Endothelial cell of umbilical vein (primary cell): ENCODE measurements around the gene ZNF70. TPM values are rescaled to one million over a fixed set of nuclear protein-coding genes. Genes with fewer than 3 reads are reported as not detected.

Source experiments
- BruUV-seq: library from RNA; stranded (reverse); fragments of 400-500 nt; replicated peaks from 2 replicates; lab custom pipeline; 2021; lab: Mats Ljungman, UMichigan
- CTCF ChIA-PET: fragments of 300-600, 350-600 bp; sonication (Branson Sonifier 250); formaldehyde crosslinking; loops from one replicate; lab custom pipeline; 2021; ENCODE audit warnings: antibody characterized with exemption, inconsistent platforms; lab: Charles Lee
- POLR2A ChIA-PET: fragments of 300-600, 350-600 bp; sonication (Branson Sonifier 250); formaldehyde crosslinking; loops from one replicate; lab custom pipeline; 2021; ENCODE audit warnings: antibody characterized with exemption, inconsistent platforms; lab: Charles Lee
- DNase-seq: peaks from one replicate; pipeline ENCODE4 v3.0.0-alpha.2; 2011; ENCODE audit warnings: low read depth, low spot score
- FAIRE-seq: peaks from 2 replicates; lab custom pipeline; 2011; peaks lifted over from hg19 to GRCh38; lab: Jason Lieb, UNC
- H2AFZ ChIP-seq: 2 replicates; pipeline ENCODE4 v1.6.0; 2012; ENCODE audit warnings: low read depth, low read length, control low read depth, inconsistent platforms
- H3K27ac ChIP-seq: 2 replicates; pipeline ENCODE4 v1.5.1; 2011; ENCODE audit warnings: low read depth, mild to moderate bottlenecking, control low read depth, low read length, moderate library complexity; ENCODE audit not compliant: insufficient read depth
- H3K27me3 ChIP-seq, 2 experiments: 2 replicates each; pipeline versions ENCODE4 v1.6.0 to v1.6.1; 2011; ENCODE audit warnings: low read length in 2 of 2, mixed read lengths in 1 of 2; ENCODE audit not compliant: control insufficient read depth in 2 of 2, insufficient read depth in 2 of 2
- H3K36me3 ChIP-seq, 2 experiments: 2 replicates in 1 of 2; 3 replicates in 1 of 2; pipeline ENCODE4 v1.5.1; 2011; ENCODE audit warnings: low read length in 2 of 2, mild to moderate bottlenecking in 1 of 2, moderate library complexity in 1 of 2; ENCODE audit not compliant: control insufficient read depth in 2 of 2, insufficient read depth in 2 of 2; ENCODE audit errors: extremely low read depth in 1 of 2
- H3K4me1 ChIP-seq: 3 replicates; pipeline ENCODE4 v1.5.1; 2011; ENCODE audit warnings: mild to moderate bottlenecking, low read length; ENCODE audit not compliant: control insufficient read depth, insufficient read depth; ENCODE audit errors: extremely low read depth
- H3K4me2 ChIP-seq: 2 replicates; pipeline ENCODE4 v1.6.1; 2011; ENCODE audit warnings: low read length, control low read depth, mixed read lengths; ENCODE audit not compliant: insufficient read depth
- H3K4me3 ChIP-seq, 3 experiments: fragments of 200-600 bp in 1 of 3; sonication (generic), shearing (Covaris generic) in 1 of 3; replicated peaks in 1 of 3; 2 replicates each; pipeline ENCODE4 v1.5.1; 2011 to 2016; ENCODE audit warnings: control low read depth in 3 of 3, low read length in 3 of 3, mild to moderate bottlenecking in 2 of 3, inconsistent platforms in 1 of 3, low read depth in 1 of 3, moderate library complexity in 1 of 3; ENCODE audit not compliant: insufficient read depth in 1 of 3
- H3K79me2 ChIP-seq: 2 replicates; pipeline ENCODE4 v1.6.0; 2012; ENCODE audit warnings: low read length, inconsistent platforms; ENCODE audit not compliant: control insufficient read depth, insufficient read depth
- H3K9ac ChIP-seq: replicated peaks from 2 replicates; pipeline ENCODE3; 2011; ENCODE audit warnings: low read length, control low read depth; ENCODE audit not compliant: insufficient read depth; ENCODE audit errors: extremely low read depth
- H3K9me1 ChIP-seq: replicated peaks from 3 replicates; pipeline ENCODE4 v1.6.0; 2011; ENCODE audit warnings: mild to moderate bottlenecking, low read length; ENCODE audit not compliant: control insufficient read depth, insufficient read depth; ENCODE audit errors: extremely low read depth
- H3K9me3 ChIP-seq: replicated peaks from 2 replicates; pipeline ENCODE4 v1.5.1; 2012; ENCODE audit warnings: low read length, inconsistent platforms; ENCODE audit not compliant: control insufficient read depth, insufficient read depth
- H4K20me1 ChIP-seq: replicated peaks from 2 replicates; pipeline ENCODE3; 2011; ENCODE audit warnings: mild to moderate bottlenecking, low read length; ENCODE audit not compliant: control insufficient read depth, insufficient read depth; ENCODE audit errors: extremely low read depth
- EZH2 ChIP-seq: IDR thresholded peaks from 2 replicates; pipeline ENCODE4 v1.6.1; 2012; ENCODE audit warnings: borderline replicate concordance, low read depth, mild to moderate bottlenecking, moderate library complexity, low read length, inconsistent platforms; ENCODE audit not compliant: severe bottlenecking
- FOS ChIP-seq: IDR thresholded peaks from 2 replicates; pipeline ENCODE4 v1.6.1; 2011; ENCODE audit warnings: mild to moderate bottlenecking, low read length, moderate library complexity, borderline replicate concordance; ENCODE audit not compliant: insufficient read depth
- GATA2 ChIP-seq: IDR thresholded peaks from 2 replicates; pipeline ENCODE4 v1.7.0; 2011; ENCODE audit warnings: low read depth, mild to moderate bottlenecking, moderate library complexity, mixed read lengths, low read length; ENCODE audit not compliant: insufficient read length, insufficient read depth
- JUN ChIP-seq: IDR thresholded peaks from 2 replicates; pipeline ENCODE4 v1.6.1; 2011; ENCODE audit warnings: borderline replicate concordance, low read depth; ENCODE audit not compliant: insufficient read length, insufficient read depth
- MYC ChIP-seq: IDR thresholded peaks from one replicate; pipeline ENCODE4 v1.6.1; 2011; ENCODE audit warnings: mild to moderate bottlenecking, low read depth, low read length
- POLR2A ChIP-seq: IDR thresholded peaks from 2 replicates; pipeline ENCODE4 v1.6.1; 2012; ENCODE audit warnings: low read depth, mild to moderate bottlenecking, control low read depth, low read length
- POLR2AphosphoS5 ChIP-seq: IDR thresholded peaks from 2 replicates; pipeline ENCODE4 v1.6.1; 2012; ENCODE audit warnings: low read depth, mild to moderate bottlenecking, control low read depth, low read length, moderate library complexity; ENCODE audit not compliant: insufficient read depth
- dilution Hi-C: fragments of 300-500 bp; cut with MboI; formaldehyde crosslinking; loops from one replicate; pipeline ENCODE4 v1.15.0; 2019; ENCODE audit warnings: low sequenced_read_pairs; ENCODE audit not compliant: extremely low pct_ligation_motif_present
- intact Hi-C: fragments of 100-400 bp; cut with micrococcal nuclease; formaldehyde crosslinking; loops from one replicate; pipeline ENCODE4 v1.10.0; 2022
- polyA plus RNA-seq, 4 experiments: library from polyadenylated mRNA; depleted of rRNA in 3 of 4; stranded (reverse) in 3 of 4; unstranded in 1 of 4; fragments of >200 nt; gene quantifications; 2 replicates each; pipeline versions ENCODE4 v1.2.1 to v1.2.3, GENCODE V29; 2011 to 2012; ENCODE audit warnings: missing spikeins in 1 of 4
- total RNA-seq: library from RNA; stranded (reverse); gene quantifications from 2 replicates; pipeline ENCODE4 v1.2.3, GENCODE V29; 2021
- TF ChIP-seq, protein P1 (sequence below), 2 donors: IDR thresholded peaks; 1 replicate in 1 of 2; 2 replicates in 1 of 2; pipeline ENCODE4 v1.5.1; 2011; ENCODE audit warnings: low read length in 2 of 2, mild to moderate bottlenecking in 2 of 2, moderate library complexity in 2 of 2, control low read depth in 1 of 2, inconsistent platforms in 1 of 2, low read depth in 1 of 2; ENCODE audit not compliant: insufficient read depth in 1 of 2; ENCODE audit errors: extremely low read depth in 1 of 2
- TF ChIP-seq, protein P2 (sequence below): IDR thresholded peaks from 2 replicates; pipeline ENCODE4 v1.6.1; 2011; ENCODE audit not compliant: insufficient read depth, insufficient read length

Gene ZNF70
- total and polyA plus RNA-seq, 2 donors (not counting 3 experiments of a cell fraction or from before 2014, with no cell fraction given) = 1.9 to 6.2 TPM

DNA sequence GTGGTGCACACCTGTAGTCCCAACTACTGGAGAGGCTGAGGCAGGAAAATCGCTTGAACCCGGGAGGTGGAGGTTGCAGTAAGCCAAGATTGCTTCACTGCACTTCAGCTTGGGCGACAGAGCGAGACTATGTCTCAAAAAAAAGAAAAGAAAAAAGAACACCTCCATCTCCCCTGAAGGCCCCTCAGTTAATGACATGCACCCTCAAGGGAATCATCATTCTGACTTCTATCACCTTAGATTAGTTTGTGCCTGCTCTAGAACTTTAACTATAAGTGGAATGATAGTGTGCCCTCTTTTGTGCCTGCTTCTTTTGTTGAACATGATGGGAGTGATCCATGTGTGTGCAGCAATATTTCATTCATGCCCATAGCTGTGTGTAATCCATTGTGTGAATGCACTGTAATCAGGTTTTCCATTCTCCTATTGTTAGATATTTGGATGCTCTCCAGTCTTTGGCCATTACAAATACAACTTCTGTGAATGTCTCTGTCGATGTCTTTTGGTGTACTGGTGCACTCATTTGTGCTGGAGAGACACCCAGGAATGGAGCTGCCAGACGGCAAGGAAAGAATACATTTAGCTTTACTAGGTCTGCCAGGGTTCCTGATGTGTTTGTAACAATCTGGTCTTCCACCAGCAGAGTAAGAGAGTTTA is 4.2 kb upstream of the ZNF70 start:
- H3K9ac ChIP-seq = no peak overlapping the region
- no peak overlapping the region for H3K4me3 ChIP-seq
- no TSS peak for BruUV-seq
- ChIA-PET POLR2A (interaction anchor here (0.6 kb wide), 1 partner anchor 22 kb away, joined by 6 read pairs; no protein-coding TSS in a partner anchor), CTCF (interaction anchor here (0.8 to 1.6 kb wide), 4 partner anchors 10 to 94 kb away, joined by 4 to 8 read pairs (median 6); partner anchors contain the start of gene CHCHD10)
- no peaks in the 10 kb centered on the region for H3K79me2 ChIP-seq
- no peaks in the 10 kb centered on the region for H3K9me3 ChIP-seq
- peak; percentile 73 for DNase-seq
- dilution Hi-C loops (no loop called here), intact Hi-C loops (no loop called here)
- H3K27ac ChIP-seq = no peak overlapping the region
- H3K36me3 ChIP-seq = no peaks in the 10 kb centered on the region
- TF ChIP-seq POLR2A (no peak), FOS (no peak), EZH2 (no peak), POLR2AphosphoS5 (no peak), MYC (no peak), JUN (no peak), GATA2 (no peak)
- TF ChIP-seq, protein P1, sequence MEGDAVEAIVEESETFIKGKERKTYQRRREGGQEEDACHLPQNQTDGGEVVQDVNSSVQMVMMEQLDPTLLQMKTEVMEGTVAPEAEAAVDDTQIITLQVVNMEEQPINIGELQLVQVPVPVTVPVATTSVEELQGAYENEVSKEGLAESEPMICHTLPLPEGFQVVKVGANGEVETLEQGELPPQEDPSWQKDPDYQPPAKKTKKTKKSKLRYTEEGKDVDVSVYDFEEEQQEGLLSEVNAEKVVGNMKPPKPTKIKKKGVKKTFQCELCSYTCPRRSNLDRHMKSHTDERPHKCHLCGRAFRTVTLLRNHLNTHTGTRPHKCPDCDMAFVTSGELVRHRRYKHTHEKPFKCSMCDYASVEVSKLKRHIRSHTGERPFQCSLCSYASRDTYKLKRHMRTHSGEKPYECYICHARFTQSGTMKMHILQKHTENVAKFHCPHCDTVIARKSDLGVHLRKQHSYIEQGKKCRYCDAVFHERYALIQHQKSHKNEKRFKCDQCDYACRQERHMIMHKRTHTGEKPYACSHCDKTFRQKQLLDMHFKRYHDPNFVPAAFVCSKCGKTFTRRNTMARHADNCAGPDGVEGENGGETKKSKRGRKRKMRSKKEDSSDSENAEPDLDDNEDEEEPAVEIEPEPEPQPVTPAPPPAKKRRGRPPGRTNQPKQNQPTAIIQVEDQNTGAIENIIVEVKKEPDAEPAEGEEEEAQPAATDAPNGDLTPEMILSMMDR (IDR thresholded peaks at IDR 0.05; ENCODE audit: extremely low read depth in 1 of 2, insufficient read depth in 1 of 2, low read depth in 1 of 2, low read length in 2 of 2) = no peak
- TF ChIP-seq, protein P2, sequence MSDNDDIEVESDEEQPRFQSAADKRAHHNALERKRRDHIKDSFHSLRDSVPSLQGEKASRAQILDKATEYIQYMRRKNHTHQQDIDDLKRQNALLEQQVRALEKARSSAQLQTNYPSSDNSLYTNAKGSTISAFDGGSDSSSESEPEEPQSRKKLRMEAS = no peak
- no peak overlapping the region for H3K4me2 ChIP-seq
- H3K4me1 ChIP-seq = peaks cover 5% of the 10 kb centered on the region
- no peaks in the 10 kb centered on the region for H4K20me1 ChIP-seq
- H3K9me1 ChIP-seq = no peaks in the 10 kb centered on the region
- no peaks in the 10 kb centered on the region for H3K27me3 ChIP-seq
- FAIRE-seq = peak; percentile 49
- no peak overlapping the region for H2AFZ ChIP-seq
